B cell (primary cell): ENCODE results near the gene ARRB1. TPM values are rescaled to one million over a fixed set of nuclear protein-coding genes. Genes with fewer than 3 reads are reported as not detected.

ENCODE experiments used
- ATAC-seq: fragments of 200-7000 bp; cut with Tn5 transposase; one replicate; pipeline ENCODE4 v1.10.0; 2021; ENCODE audit warnings: low read depth, mild to moderate bottlenecking, moderate number of reproducible peaks, moderate library complexity
- CTCF ChIA-PET: fragments of 350-600 bp; sonication (Branson Sonifier 250); formaldehyde crosslinking; loops from one replicate; lab custom pipeline; 2021; ENCODE audit warnings: antibody characterized with exemption, inconsistent platforms; lab: Charles Lee
- POLR2A ChIA-PET: fragments of 350-600 bp; sonication (Branson Sonifier 250); formaldehyde crosslinking; loops from one replicate; lab custom pipeline; 2021; ENCODE audit warnings: antibody characterized with exemption; lab: Charles Lee
- DNase-seq: peaks from one replicate; pipeline ENCODE4 v3.0.0; 2013
- H2AFZ ChIP-seq: 2 replicates; pipeline ENCODE4 v1.6.1; 2012; ENCODE audit warnings: mild to moderate bottlenecking, low read depth, low read length; ENCODE audit not compliant: insufficient read depth, poor library complexity, severe bottlenecking
- H3K27ac ChIP-seq, 2 donors: 1 replicate in 1 of 2; 2 replicates in 1 of 2; pipeline ENCODE4 v1.5.1; 2012 to 2013; ENCODE audit warnings: low read length in 2 of 2, mild to moderate bottlenecking in 2 of 2, moderate library complexity in 1 of 2
- H3K27me3 ChIP-seq, 4 experiments: fragments of 200-600 bp in 1 of 4; sonication (generic) in 1 of 4; replicated peaks in 1 of 4; 1 replicate in 2 of 4; 2 replicates in 2 of 4; pipeline versions ENCODE4 v1.6.1 to v1.7.0; 2013 to 2016; ENCODE audit warnings: low read length in 3 of 4, mild to moderate bottlenecking in 2 of 4, mixed read lengths in 1 of 4, moderate library complexity in 1 of 4; ENCODE audit not compliant: insufficient read depth in 4 of 4, control insufficient read depth in 3 of 4; ENCODE audit errors: control extremely low read depth in 1 of 4
- H3K36me3 ChIP-seq, 2 experiments: replicated peaks in 1 of 2; 1 replicate in 1 of 2; 2 replicates in 1 of 2; pipeline versions ENCODE4 v1.6.1 to v1.7.1; 2013; ENCODE audit warnings: low read length in 1 of 2; ENCODE audit not compliant: insufficient read depth in 2 of 2, control insufficient read depth in 1 of 2; ENCODE audit errors: control extremely low read depth in 1 of 2, extremely low read depth in 1 of 2
- H3K4me1 ChIP-seq, 2 donors: fragments of 200-600 bp in 1 of 2; sonication (generic) in 1 of 2; 1 replicate in 1 of 2; 2 replicates in 1 of 2; pipeline versions ENCODE4 v1.5.1 to v1.6.1; 2013 to 2017; ENCODE audit warnings: low read length in 2 of 2; ENCODE audit not compliant: control insufficient read depth in 2 of 2, insufficient read depth in 2 of 2
- H3K4me2 ChIP-seq: replicated peaks from 2 replicates; pipeline ENCODE3; 2012; ENCODE audit warnings: mild to moderate bottlenecking, low read depth, low read length; ENCODE audit not compliant: poor library complexity, severe bottlenecking
- H3K4me3 ChIP-seq, 5 experiments: fragments of 200-600 bp in 1 of 5; sonication (generic) in 1 of 5; 1 replicate in 3 of 5; 2 replicates in 2 of 5; pipeline versions ENCODE4 v1.5.1 to v1.7.0; 2011 to 2016; ENCODE audit warnings: low read length in 4 of 5, mild to moderate bottlenecking in 4 of 5, low read depth in 2 of 5, control low read depth in 1 of 5, moderate library complexity in 1 of 5; ENCODE audit not compliant: insufficient read depth in 1 of 5; ENCODE audit errors: control extremely low read depth in 1 of 5, extremely low read depth in 1 of 5
- H3K79me2 ChIP-seq: fragments of 200-600 bp; sonication (generic); one replicate; pipeline ENCODE4 v1.6.0; 2016; ENCODE audit warnings: low read length; ENCODE audit not compliant: control insufficient read depth, insufficient read depth
- H3K9ac ChIP-seq: fragments of 200-600 bp; sonication (generic); 2 replicates; pipeline ENCODE4 v1.6.1; 2017; ENCODE audit warnings: mild to moderate bottlenecking, low read length, moderate library complexity
- H3K9me3 ChIP-seq, 3 donors: one replicate each; pipeline versions ENCODE4 v1.6.1 to v1.7.1; 2013; ENCODE audit warnings: low read length in 2 of 3; ENCODE audit not compliant: control insufficient read depth in 2 of 3, insufficient read depth in 1 of 3; ENCODE audit errors: control extremely low read depth in 1 of 3
- H4K20me1 ChIP-seq: 2 replicates; pipeline ENCODE4 v1.6.0; 2012; ENCODE audit warnings: mild to moderate bottlenecking, low read length; ENCODE audit not compliant: insufficient read depth, control insufficient read depth, poor library complexity, severe bottlenecking
- H3K27ac Mint-ChIP-seq: one replicate; pipeline ENCODE4 v1.8.0; 2021; ENCODE audit warnings: mixed read lengths
- H3K27me3 Mint-ChIP-seq: one replicate; pipeline ENCODE4 v1.8.0; 2021; ENCODE audit warnings: mixed read lengths
- H3K4me1 Mint-ChIP-seq: one replicate; pipeline ENCODE4 v1.8.0; 2021; ENCODE audit warnings: mixed read lengths
- H3K4me3 Mint-ChIP-seq: one replicate; pipeline ENCODE4 v1.8.0; 2021; ENCODE audit warnings: mixed read lengths
- H3K9me3 Mint-ChIP-seq: one replicate; pipeline ENCODE4 v1.8.0; 2022; ENCODE audit warnings: mixed read lengths; ENCODE audit not compliant: insufficient read depth
- CTCF ChIP-seq: fragments of 200-600 bp; IDR thresholded peaks from one replicate; pipeline ENCODE4 v1.8.0; 2022; ENCODE audit warnings: antibody characterized with exemption, mild to moderate bottlenecking
- EZH2 ChIP-seq: IDR thresholded peaks from 2 replicates; pipeline ENCODE4 v1.6.1; 2012; ENCODE audit warnings: borderline replicate concordance, low read depth, mild to moderate bottlenecking, moderate library complexity, low read length; ENCODE audit not compliant: insufficient read depth, poor library complexity, severe bottlenecking
- WGBS: methylation state at CpG from one replicate; pipeline ENCODE4 v1.1.5; 2013; ENCODE audit warnings: missing lambda C conversion rate; ENCODE audit not compliant: insufficient coverage; 5-methylcytosine and 5-hydroxymethylcytosine counted together
- intact Hi-C: fragments of 100-400 bp; cut with micrococcal nuclease; formaldehyde crosslinking; loops from one replicate; pipeline ENCODE4 v1.10.0; 2022
- polyA plus RNA-seq: library from polyadenylated mRNA; depleted of rRNA; stranded (reverse); fragments of >200 nt; gene quantifications from 2 replicates; pipeline ENCODE4 v1.2.3, GENCODE V29; 2012
- total RNA-seq, 2 donors: library from RNA; stranded (reverse); fragments of 120-200 nt in 1 of 2; gene quantifications; 1 replicate in 1 of 2; 2 replicates in 1 of 2; pipeline versions ENCODE4 v1.2.3 to v1.2.4, GENCODE V29; 2013 to 2022

The ARRB1 gene
- total and polyA plus RNA-seq, 2 donors (not counting 1 experiment from before 2014, with no cell fraction given): 1.0 to 1.9 TPM

GRCh38 chr11:75225794-75226193 lies 125.7 kb downstream of the ARRB1 start:
- peaks cover 0 to 9% (median 0%) of the 10 kb centered on the region in 4 experiments for H3K27me3 ChIP-seq
- H3K4me1 ChIP-seq: no peaks in the 10 kb centered on the region
- intact Hi-C loops: no loop called here
- H3K9ac ChIP-seq: no peak overlapping the region
- H2AFZ ChIP-seq: no peak overlapping the region
- Mint-ChIP-seq H3K9me3 (no peaks in the 10 kb centered on the region), H3K27ac (no peak overlapping the region), H3K4me3 (no peak overlapping the region), H3K27me3 (peaks cover 19% of the 10 kb centered on the region), H3K4me1 (no peaks in the 10 kb centered on the region)
- no peaks in the 10 kb centered on the region for H3K9me3 ChIP-seq
- ATAC-seq (no peak), DNase-seq (no peak)
- WGBS: 77% methylated on average over 4 of the region's 4 CpGs
- H3K27ac ChIP-seq: no peak overlapping the region
- CTCF ChIA-PET: no interaction called here
- no peaks in the 10 kb centered on the region for H3K79me2 ChIP-seq
- TF ChIP-seq EZH2 (no peak), CTCF (no peak)
- POLR2A ChIA-PET: no interaction called here
- no peaks in the 10 kb centered on the region for H3K36me3 ChIP-seq
- no peak overlapping the region for H3K4me2 ChIP-seq
- H4K20me1 ChIP-seq: no peaks in the 10 kb centered on the region
- no peak overlapping the region for H3K4me3 ChIP-seq

- 47% methylated on average over 4 of the region's 5 CpGs for WGBS
- H4K20me1 ChIP-seq: no peaks in the 10 kb centered on the region
- POLR2A ChIA-PET: no interaction called here
- Mint-ChIP-seq H3K27ac (no peak overlapping the region), H3K4me1 (no peaks in the 10 kb centered on the region), H3K4me3 (no peak overlapping the region), H3K27me3 (peaks cover 15% of the 10 kb centered on the region), H3K9me3 (no peaks in the 10 kb centered on the region)
- no peaks in the 10 kb centered on the region for H3K4me1 ChIP-seq
- DNase-seq (no peak), ATAC-seq (no peak)
- H2AFZ ChIP-seq: no peak overlapping the region
- intact Hi-C loops: no loop called here
- peaks cover 0 to 3% (median 0%) of the 10 kb centered on the region in 4 experiments for H3K27me3 ChIP-seq
- H3K4me3 ChIP-seq: no peak overlapping the region
- H3K36me3 ChIP-seq: no peaks in the 10 kb centered on the region
- no peak overlapping the region for H3K9ac ChIP-seq
- H3K27ac ChIP-seq: no peak overlapping the region
- no peak overlapping the region for H3K4me2 ChIP-seq
- CTCF ChIA-PET: interaction anchor here (1.3 kb wide), 1 partner anchor 47 kb away, joined by 3 read pairs; no protein-coding TSS in a partner anchor
- H3K9me3 ChIP-seq: no peaks in the 10 kb centered on the region
- no peak for TF ChIP-seq EZH2
- no peaks in the 10 kb centered on the region for H3K79me2 ChIP-seq
Measured at GRCh38 chr11:75223954-75224643, 127.4 kb downstream of the ARRB1 start.
